GM19328 (cell line): ENCODE measurements around the gene KIAA0586.
"Not testable (repeated sequence)": the region's sequence is repeated elsewhere in the genome, so short reads cannot be mapped to it uniquely, and the experiment has no call there.

Experiments used
- ATAC-seq: cut with Tn5 transposase; IDR thresholded peaks from one replicate; pipeline ENCODE4 v1.9.1; 2021; ENCODE audit warnings: mild to moderate bottlenecking, moderate library complexity; ENCODE audit not compliant: unreplicated experiment

The KIAA0586 gene

DNA sequence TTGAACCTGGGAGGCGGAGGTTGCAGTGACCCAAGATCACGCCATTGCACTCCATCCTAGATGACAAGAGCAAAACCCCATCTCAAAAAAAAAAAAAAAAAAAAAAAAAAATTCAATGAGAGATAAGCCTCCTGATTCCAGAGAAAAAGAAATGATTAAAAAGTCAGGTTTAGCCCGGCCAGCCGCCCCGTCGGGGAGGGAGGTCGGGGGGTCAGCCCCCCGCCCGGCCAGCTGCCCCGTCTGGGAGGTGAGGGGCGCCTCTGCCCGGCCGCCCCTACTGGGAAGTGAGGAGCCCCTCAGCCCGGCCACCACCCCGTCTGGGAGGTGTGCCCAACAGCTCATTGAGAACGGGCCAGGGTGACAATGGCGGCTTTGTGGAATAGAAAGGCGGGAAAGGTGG lies 160.8 kb downstream of the KIAA0586 start:
- ATAC-seq: not testable (repeated sequence)

GRCh38 chr14:58593977-58594376 lies 166.5 kb downstream of the KIAA0586 start:
- ATAC-seq: no peak

DNA sequence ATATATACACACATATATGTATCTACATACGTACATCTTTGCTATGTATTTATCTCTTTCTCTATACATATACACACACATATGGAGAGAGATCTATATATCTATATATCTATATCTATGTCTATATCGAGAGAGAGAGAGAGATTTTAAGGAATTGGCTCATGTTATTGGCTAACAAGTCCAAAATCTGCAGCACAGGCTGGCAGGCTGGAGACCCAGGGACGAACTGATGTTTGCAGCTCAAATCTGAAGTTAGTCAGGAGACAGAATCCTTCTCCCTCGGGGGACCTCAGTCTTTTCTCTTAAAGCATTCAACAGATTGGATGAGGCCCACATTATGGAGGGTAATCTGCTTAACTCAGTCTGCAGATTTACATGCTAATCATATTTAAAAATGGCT lies 169.5 kb downstream of the KIAA0586 start:
- ATAC-seq: no peak

GRCh38 chr14:58598028-58598803 lies 170.7 kb downstream of the KIAA0586 start:
- ATAC-seq: no peak

DNA sequence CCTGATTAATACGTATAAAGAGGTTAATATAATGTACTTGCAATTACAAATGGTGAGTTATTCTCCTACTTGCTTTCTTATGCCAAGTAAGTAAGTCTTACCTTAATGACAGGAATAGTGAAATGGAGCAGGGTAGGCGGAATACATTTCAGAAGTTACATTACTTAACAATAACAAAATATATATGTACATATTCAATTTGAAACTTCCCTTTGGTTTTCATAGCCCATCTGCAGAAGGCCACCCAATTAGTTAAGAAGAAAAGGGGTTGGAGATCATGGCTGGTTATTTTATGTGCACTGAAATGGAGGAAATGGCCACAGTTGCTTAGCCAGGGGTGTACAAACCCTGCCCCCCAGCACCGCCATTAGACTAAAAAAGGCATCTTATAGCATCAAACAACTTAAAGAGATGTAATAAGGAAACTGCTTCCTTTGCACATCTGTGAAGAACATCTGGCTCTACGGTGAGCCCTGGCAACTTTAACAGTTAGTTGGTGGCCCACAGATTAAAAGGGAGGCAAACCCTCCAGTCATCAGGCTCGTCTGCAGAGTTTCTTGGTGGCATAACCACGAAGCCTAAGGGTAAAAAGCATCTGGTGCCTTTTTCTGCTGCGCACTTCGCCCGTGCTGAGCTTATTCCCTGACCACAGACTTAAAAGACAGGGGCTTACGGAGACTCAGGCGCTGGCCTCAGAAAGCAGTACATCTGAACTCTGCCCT lies 171.4 kb downstream of the KIAA0586 start:
- no peak for ATAC-seq

DNA sequence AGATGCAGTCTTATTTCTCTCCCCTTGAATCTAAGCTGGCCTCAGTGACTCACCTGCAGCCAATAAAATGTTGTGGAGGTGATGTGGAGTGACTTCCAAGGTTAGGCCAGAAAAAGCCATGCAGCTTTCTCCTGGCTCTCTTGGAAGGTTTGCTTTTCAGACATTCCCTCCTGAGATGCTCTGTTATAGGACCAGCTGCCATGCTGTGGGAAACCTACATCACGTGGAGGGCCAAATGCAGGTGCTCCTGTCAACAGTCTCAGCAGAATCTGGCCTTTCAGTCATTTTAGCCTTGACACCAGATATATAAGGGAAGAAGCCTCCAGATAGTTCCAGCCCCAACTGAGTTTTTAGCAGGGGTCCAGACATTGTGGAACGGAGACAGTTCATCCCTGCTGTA lies 172.2 kb downstream of the KIAA0586 start:
- ATAC-seq: no peak
